DND-41 (cell line): ENCODE results near the gene ARHGEF38.

Experiments
- EZH2 ChIP-seq: IDR thresholded peaks from 3 replicates; pipeline ENCODE4 v1.6.1; 2012; ENCODE audit warnings: borderline replicate concordance, low read depth, mild to moderate bottlenecking, moderate library complexity, low read length, inconsistent platforms; ENCODE audit not compliant: severe bottlenecking
- TF ChIP-seq, protein P1 (sequence below): IDR thresholded peaks from 2 replicates; pipeline ENCODE4 v1.5.1; 2012; ENCODE audit warnings: borderline replicate concordance, low read length, moderate library complexity, mild to moderate bottlenecking; ENCODE audit not compliant: poor library complexity, severe bottlenecking; ENCODE audit errors: extremely low read depth

DNA sequence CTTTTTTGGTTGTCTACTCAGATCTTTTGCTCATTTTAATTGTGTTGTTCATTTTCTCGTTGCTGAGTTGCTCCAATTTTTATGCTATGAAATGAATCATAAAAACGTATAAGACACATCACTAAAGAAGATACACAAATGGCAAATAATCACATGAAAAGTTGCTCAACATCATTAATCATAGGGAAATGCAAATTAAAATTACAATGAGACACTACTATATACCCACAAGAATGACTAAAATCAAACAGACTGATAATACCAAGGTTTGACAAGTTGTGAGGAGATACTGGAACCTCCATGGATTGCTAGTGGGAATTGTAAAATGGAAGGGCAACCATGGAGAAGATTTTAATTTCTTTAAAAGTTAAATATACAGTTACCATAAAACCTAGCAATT is 173.2 kb downstream of the ARHGEF38 start:
- TF ChIP-seq, protein P1, sequence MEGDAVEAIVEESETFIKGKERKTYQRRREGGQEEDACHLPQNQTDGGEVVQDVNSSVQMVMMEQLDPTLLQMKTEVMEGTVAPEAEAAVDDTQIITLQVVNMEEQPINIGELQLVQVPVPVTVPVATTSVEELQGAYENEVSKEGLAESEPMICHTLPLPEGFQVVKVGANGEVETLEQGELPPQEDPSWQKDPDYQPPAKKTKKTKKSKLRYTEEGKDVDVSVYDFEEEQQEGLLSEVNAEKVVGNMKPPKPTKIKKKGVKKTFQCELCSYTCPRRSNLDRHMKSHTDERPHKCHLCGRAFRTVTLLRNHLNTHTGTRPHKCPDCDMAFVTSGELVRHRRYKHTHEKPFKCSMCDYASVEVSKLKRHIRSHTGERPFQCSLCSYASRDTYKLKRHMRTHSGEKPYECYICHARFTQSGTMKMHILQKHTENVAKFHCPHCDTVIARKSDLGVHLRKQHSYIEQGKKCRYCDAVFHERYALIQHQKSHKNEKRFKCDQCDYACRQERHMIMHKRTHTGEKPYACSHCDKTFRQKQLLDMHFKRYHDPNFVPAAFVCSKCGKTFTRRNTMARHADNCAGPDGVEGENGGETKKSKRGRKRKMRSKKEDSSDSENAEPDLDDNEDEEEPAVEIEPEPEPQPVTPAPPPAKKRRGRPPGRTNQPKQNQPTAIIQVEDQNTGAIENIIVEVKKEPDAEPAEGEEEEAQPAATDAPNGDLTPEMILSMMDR, result no peak
- no peak for TF ChIP-seq EZH2
